Epithelial cell of proximal tubule (primary cell): ENCODE data around the gene TMEM178B. TPM values are rescaled to one million over a fixed set of nuclear protein-coding genes. Genes with fewer than 3 reads are reported as not detected.
A peak's percentile ranks its signal among the peaks of the same experiment; 100 is the strongest.

ENCODE experiments used
- DNase-seq: peaks from one replicate; pipeline ENCODE4 v3.0.0-alpha.2; 2011; ENCODE audit warnings: low read depth
- H3K4me3 ChIP-seq: 2 replicates; pipeline ENCODE4 v1.5.1; 2011; ENCODE audit warnings: low read depth, mild to moderate bottlenecking, low read length
- CTCF ChIP-seq: conservative IDR thresholded peaks from 2 replicates; pipeline ENCODE4 v1.5.1; 2012; ENCODE audit warnings: low read depth, mild to moderate bottlenecking, low read length
- total RNA-seq: library from RNA; depleted of rRNA; stranded (reverse); fragments of >200 nt; gene quantifications from 2 replicates; pipeline ENCODE4 v1.2.3, GENCODE V29; 2015

TMEM178B gene
- total RNA-seq, 1 donor from 2014 or later = 3.1 TPM

- TF ChIP-seq CTCF = no peak
- no peak for DNase-seq
- no peak overlapping the region for H3K4me3 ChIP-seq
Measured at GRCh38 chr7:141154131-141154732, 80.4 kb downstream of the TMEM178B start.

GRCh38 chr7:141156407-141156806 is 82.5 kb downstream of the TMEM178B start:
- no peak overlapping the region for H3K4me3 ChIP-seq
- no peak for DNase-seq
- no peak for TF ChIP-seq CTCF

GRCh38 chr7:141157138-141157765 is 83.4 kb downstream of the TMEM178B start:
- no peak overlapping the region for H3K4me3 ChIP-seq
- DNase-seq = no peak
- TF ChIP-seq CTCF = no peak

GRCh38 chr7:141158561-141158960 is 84.7 kb downstream of the TMEM178B start:
- DNase-seq = peak; percentile 97
- no peak for TF ChIP-seq CTCF
- no peak overlapping the region for H3K4me3 ChIP-seq

GRCh38 chr7:141160246-141160860 is 86.5 kb downstream of the TMEM178B start:
- no peak for TF ChIP-seq CTCF
- H3K4me3 ChIP-seq = no peak overlapping the region
- DNase-seq = no peak

- DNase-seq = no peak
- TF ChIP-seq CTCF = no peak
- H3K4me3 ChIP-seq = peak overlapping the region; percentile 37
Measured at GRCh38 chr7:141161550-141162535, 88.0 kb downstream of the TMEM178B start.
